T47D (cell line): ENCODE results near the gene TRIM44.
"Not testable (repeated sequence)": the region's sequence is repeated elsewhere in the genome, so short reads cannot be mapped to it uniquely, and the experiment has no call there.

ENCODE experiments used
- DNase-seq, 2 experiments: peaks; one replicate each; pipeline versions ENCODE4 v3.0.0 to v3.0.0-alpha.2; 2011 to 2012; ENCODE audit warnings: low read depth in 1 of 2, low spot score in 1 of 2
- JUND ChIP-seq: IDR thresholded peaks from 2 replicates; pipeline ENCODE4 v1.6.1; 2012; ENCODE audit warnings: low read depth
- in situ Hi-C: cut with HindIII; loops from 2 replicates; pipeline ENCODE4 v1.10.0; 2016; ENCODE audit warnings: low sequenced_read_pairs, low pct_unique_long_range_greater_than_20kb

The TRIM44 gene

GRCh38 chr11:35683728-35684339 lies 21.3 kb downstream of the TRIM44 start:
- no peak for TF ChIP-seq JUND
- no peak for DNase-seq
- in situ Hi-C loops: no loop called here

- DNase-seq: no peak
- TF ChIP-seq JUND: no peak
- in situ Hi-C loops: no loop called here
These were observed 25.4 kb downstream of the TRIM44 start for GRCh38 chr11:35688023-35688422.

- no peak for DNase-seq
- in situ Hi-C loops: no loop called here
- no peak for TF ChIP-seq JUND
These were observed 26.8 kb downstream of the TRIM44 start for GRCh38 chr11:35689081-35689996.

- no peak for DNase-seq
- in situ Hi-C loops: no loop called here
- no peak for TF ChIP-seq JUND
These were observed 39.6 kb downstream of the TRIM44 start for GRCh38 chr11:35702126-35702525.

GRCh38 chr11:35709376-35709775 lies 46.8 kb downstream of the TRIM44 start:
- DNase-seq: no peak

GRCh38 chr11:35711173-35711910 lies 48.8 kb downstream of the TRIM44 start:
- TF ChIP-seq JUND: no peak
- DNase-seq: no peak
- in situ Hi-C loops: no loop called here

More at GRCh38 chr11:35709376-35709775, 46.8 kb downstream of the TRIM44 start:
- TF ChIP-seq JUND: no peak
- in situ Hi-C loops: no loop called here

- in situ Hi-C loops: no loop called here
- DNase-seq: no peak
- TF ChIP-seq JUND: no peak
These were observed 49.3 kb downstream of the TRIM44 start for GRCh38 chr11:35711924-35712323.

GRCh38 chr11:35712533-35712932 lies 50.0 kb downstream of the TRIM44 start:
- TF ChIP-seq JUND: no peak
- DNase-seq: no peak
- in situ Hi-C loops: no loop called here

GRCh38 chr11:35714882-35715627 lies 52.5 kb downstream of the TRIM44 start:
- in situ Hi-C loops: no loop called here
- DNase-seq: no peak
- TF ChIP-seq JUND: no peak

- DNase-seq, in situ Hi-C loops: not testable (repeated sequence)
These were observed 53.1 kb downstream of the TRIM44 start for GRCh38 chr11:35715677-35716076.

GRCh38 chr11:35717043-35717442 lies 54.5 kb downstream of the TRIM44 start:
- DNase-seq: peak in 1 of 2 experiments; percentile 33

GRCh38 chr11:35717520-35717919 lies 54.9 kb downstream of the TRIM44 start:
- DNase-seq: no peak
- TF ChIP-seq JUND: no peak
- in situ Hi-C loops: no loop called here

More at GRCh38 chr11:35717043-35717442, 54.5 kb downstream of the TRIM44 start:
- TF ChIP-seq JUND: no peak
- in situ Hi-C loops: no loop called here
